GM21825 (cell line): ENCODE measurements around the gene BEAN1.

Source experiments
- ATAC-seq: cut with Tn5 transposase; IDR thresholded peaks from one replicate; pipeline ENCODE4 v1.9.1; 2021; ENCODE audit warnings: mild to moderate bottlenecking, moderate library complexity; ENCODE audit not compliant: unreplicated experiment

The BEAN1 gene

GRCh38 chr16:66427036-66427860 lies at the start of gene BEAN1:
BEAN1 (plus strand) TSS chr16:66427295; CDS start chr16:66437677, 10,382 bp downstream.
- no peak for ATAC-seq

GRCh38 chr16:66377324-66377723 lies 49.8 kb upstream of the BEAN1 start:
- ATAC-seq: no peak

GRCh38 chr16:66378741-66379570 lies 48.1 kb upstream of the BEAN1 start:
- ATAC-seq: no peak

- ATAC-seq: no peak
These were observed 47.5 kb upstream of the BEAN1 start for GRCh38 chr16:66379571-66379941.

GRCh38 chr16:66380421-66380820 lies 46.7 kb upstream of the BEAN1 start:
- no peak for ATAC-seq

GRCh38 chr16:66381585-66382170 lies 45.4 kb upstream of the BEAN1 start:
- no peak for ATAC-seq

- ATAC-seq: no peak
These were observed 44.7 kb upstream of the BEAN1 start for GRCh38 chr16:66382171-66382965.

- no peak for ATAC-seq
These were observed 44.2 kb upstream of the BEAN1 start for GRCh38 chr16:66382966-66383299.

- ATAC-seq: no peak
These were observed 43.5 kb upstream of the BEAN1 start for GRCh38 chr16:66383551-66383950.

GRCh38 chr16:66385415-66385814 lies 41.7 kb upstream of the BEAN1 start:
- ATAC-seq: no peak

- ATAC-seq: no peak
These were observed 40.2 kb upstream of the BEAN1 start for GRCh38 chr16:66386629-66387622.

- ATAC-seq: no peak
These were observed 39.2 kb upstream of the BEAN1 start for GRCh38 chr16:66387817-66388332.

GRCh38 chr16:66388350-66389139 lies 38.5 kb upstream of the BEAN1 start:
- no peak for ATAC-seq

GRCh38 chr16:66389256-66390176 lies 37.6 kb upstream of the BEAN1 start:
- no peak for ATAC-seq

- ATAC-seq: no peak
These were observed 36.6 kb upstream of the BEAN1 start for GRCh38 chr16:66390346-66391108.

GRCh38 chr16:66391726-66392670 lies 35.1 kb upstream of the BEAN1 start:
- no peak for ATAC-seq
